Lung (tissue), 16 donors: ENCODE results near the gene ACTR5. TPM values are rescaled to one million over a fixed set of nuclear protein-coding genes. Genes with fewer than 3 reads are reported as not detected.
A peak's percentile ranks its signal among the peaks of the same experiment; 100 is the strongest.

Source experiments
- ATAC-seq: fragments of 200-7000 bp; cut with Tn5 transposase; one replicate; pipeline ENCODE4 v1.9.1; 2020; ENCODE audit warnings: moderate number of reproducible peaks; ENCODE audit not compliant: insufficient read depth, low FRiP score
- DNase-seq, 3 donors: peaks; one replicate each; pipeline ENCODE4 v3.0.0-alpha.2; 2013 to 2017
- H3K27ac ChIP-seq, 2 donors: one replicate each; pipeline ENCODE4 v1.5.1; 2013; ENCODE audit warnings: mild to moderate bottlenecking in 2 of 2, moderate library complexity in 2 of 2, control low read depth in 1 of 2, inconsistent platforms in 1 of 2, low read depth in 1 of 2, low read length in 1 of 2
- H3K27me3 ChIP-seq, 3 donors: one replicate each; pipeline ENCODE4 v1.5.1; 2013; ENCODE audit warnings: low read length in 2 of 3; ENCODE audit not compliant: control insufficient read depth in 3 of 3, insufficient read depth in 3 of 3
- H3K36me3 ChIP-seq, 4 donors: one replicate each; pipeline ENCODE4 v1.5.1; 2013; ENCODE audit warnings: low read length in 4 of 4, mild to moderate bottlenecking in 1 of 4, moderate library complexity in 1 of 4; ENCODE audit not compliant: control insufficient read depth in 4 of 4, insufficient read depth in 4 of 4
- H3K4me1 ChIP-seq, 5 donors: one replicate each; pipeline ENCODE4 v1.5.1; 2013; ENCODE audit warnings: low read length in 5 of 5, mild to moderate bottlenecking in 2 of 5, moderate library complexity in 1 of 5; ENCODE audit not compliant: control insufficient read depth in 5 of 5, insufficient read depth in 5 of 5
- H3K4me3 ChIP-seq: one replicate; pipeline ENCODE4 v1.5.1; 2013; ENCODE audit warnings: mild to moderate bottlenecking, control low read depth, moderate library complexity
- H3K9ac ChIP-seq, 2 donors: one replicate each; pipeline ENCODE4 v1.5.1; 2013; ENCODE audit warnings: low read length in 2 of 2, control low read depth in 1 of 2; ENCODE audit not compliant: insufficient read depth in 1 of 2
- H3K9me3 ChIP-seq, 4 donors: one replicate each; pipeline ENCODE4 v1.5.1; 2013; ENCODE audit warnings: low read length in 3 of 4, mild to moderate bottlenecking in 1 of 4, moderate library complexity in 1 of 4; ENCODE audit not compliant: control insufficient read depth in 4 of 4, insufficient read depth in 3 of 4
- CTCF ChIP-seq: IDR thresholded peaks from 2 replicates; pipeline ENCODE4 v1.5.1; 2012; ENCODE audit warnings: mild to moderate bottlenecking; ENCODE audit errors: control extremely low read depth, extremely low read depth
- WGBS, 2 donors: extraction: QIAGEN DNeasy Blood & Tissue Kit; methylation state at CpG; one replicate each; pipeline ENCODE4 v1.1.7; 2013; 5-methylcytosine and 5-hydroxymethylcytosine counted together
- long read RNA-seq, 5 donors: transcript quantifications; one replicate each; lab custom pipeline, GENCODE V29; 2026
- polyA plus RNA-seq, 2 donors: library from polyadenylated mRNA; stranded (reverse); fragments of 200-250 nt; gene quantifications; one replicate each; pipeline ENCODE4 v1.2.1, GENCODE V29; 2013
- total RNA-seq, 2 donors: library from RNA; depleted of rRNA in 1 of 2; stranded (reverse); fragments of >200 nt in 1 of 2; gene quantifications; one replicate each; pipeline ENCODE4 v1.2.1, GENCODE V29; 2014 to 2021
- donor health status: control.
- donor health status: control.
- donor health status: Bipolar disorder and iron deficiency.
- donor health status: healthy.
- donor health status: DM: yes; HTN: yes; CAD: no.

The ACTR5 gene
- total RNA-seq (1 to 10 TPM; 6.7 to 9.5 TPM), polyA plus RNA-seq (1 to 10 TPM; 5.3 to 6.1 TPM)
- long read RNA-seq, donor 1, partial matches to known transcripts, result 0 of 2 reads
- long read RNA-seq, donor 1, other reads (novel, unspliced or antisense), result 0 of 2 reads
- long read RNA-seq, donor 2, result 0 reads
- long read RNA-seq, donor 3, partial matches to known transcripts, result 0 of 3 reads
- long read RNA-seq, donor 3, other reads (novel, unspliced or antisense), result 0 of 3 reads
- long read RNA-seq, donor 4, partial matches to known transcripts, result 0 of 1 reads
- long read RNA-seq, donor 4, other reads (novel, unspliced or antisense), result 0 of 1 reads
- long read RNA-seq, donor 5, transcript ACTR5-201 (9 exons, 2,565 nt), result major isoform, 5 of 5 reads
- long read RNA-seq, donor 5, partial matches to known transcripts, result 0 of 5 reads
- long read RNA-seq, donor 5, other reads (novel, unspliced or antisense), result 0 of 5 reads

GRCh38 chr20:38748097-38748860 lies at the start of gene ACTR5:
TSS of gene ACTR5 (plus strand) at chr20:38748460. CDS start at chr20:38748479, 19 bp downstream.
- peaks cover 0 to 15% (median 4%) of the 10 kb centered on the region in 5 donors for H3K4me1 ChIP-seq
- H3K36me3 ChIP-seq, result peaks cover 0 to 10% (median 5%) of the 10 kb centered on the region in 4 donors
- DNase-seq, result peak; percentile 92 to 96 (median 94)
- H3K9ac ChIP-seq, result peak within 1 kb of the TSS; percentile 52 to 78
- H3K4me3 ChIP-seq, result peak within 1 kb of the TSS; percentile 99
- no peaks in the 10 kb centered on the region for H3K9me3 ChIP-seq
- H3K27ac ChIP-seq, result peak within 1 kb of the TSS; percentile 58 to 97
- peaks cover 0 to 3% (median 0%) of the 10 kb centered on the region in 3 donors for H3K27me3 ChIP-seq
- 0% methylated on average over 69 to 84 of the region's 84 CpGs for WGBS, 2 donors
- peak; percentile 94 for ATAC-seq
- TF ChIP-seq CTCF, result no peak

GRCh38 chr20:38698541-38698940 lies 49.7 kb upstream of the ACTR5 start:
- WGBS, 2 donors, result 81% methylated on average over 15 of the region's 15 CpGs
- Histone ChIP-seq H3K9ac (no peak overlapping the region), H3K4me1 (no peaks in the 10 kb centered on the region), H3K27ac (no peak overlapping the region), H3K4me3 (no peak overlapping the region), H3K27me3 (peaks cover 0 to 5% (median 0%) of the 10 kb centered on the region in 3 donors), H3K36me3 (no peaks in the 10 kb centered on the region), H3K9me3 (peaks cover 0 to 5% (median 0%) of the 10 kb centered on the region in 4 donors)
- ATAC-seq, result no peak
- DNase-seq, result no peak
- no peak for TF ChIP-seq CTCF

GRCh38 chr20:38700141-38700540 lies 48.1 kb upstream of the ACTR5 start:
- H3K9me3 ChIP-seq, result peaks cover 0 to 8% (median 0%) of the 10 kb centered on the region in 4 donors
- H3K27me3 ChIP-seq, result peaks cover 0 to 5% (median 0%) of the 10 kb centered on the region in 3 donors
- no peak overlapping the region for H3K4me3 ChIP-seq
- no peak overlapping the region for H3K9ac ChIP-seq
- ATAC-seq (no peak), DNase-seq (no peak)
- 42 to 45% methylated on average over 4 of the region's 4 CpGs for WGBS, 2 donors
- no peaks in the 10 kb centered on the region for H3K36me3 ChIP-seq
- TF ChIP-seq CTCF, result no peak
- H3K4me1 ChIP-seq, result no peaks in the 10 kb centered on the region
- no peak overlapping the region for H3K27ac ChIP-seq
